ENCODE results near the gene EIF2D.

DNA sequence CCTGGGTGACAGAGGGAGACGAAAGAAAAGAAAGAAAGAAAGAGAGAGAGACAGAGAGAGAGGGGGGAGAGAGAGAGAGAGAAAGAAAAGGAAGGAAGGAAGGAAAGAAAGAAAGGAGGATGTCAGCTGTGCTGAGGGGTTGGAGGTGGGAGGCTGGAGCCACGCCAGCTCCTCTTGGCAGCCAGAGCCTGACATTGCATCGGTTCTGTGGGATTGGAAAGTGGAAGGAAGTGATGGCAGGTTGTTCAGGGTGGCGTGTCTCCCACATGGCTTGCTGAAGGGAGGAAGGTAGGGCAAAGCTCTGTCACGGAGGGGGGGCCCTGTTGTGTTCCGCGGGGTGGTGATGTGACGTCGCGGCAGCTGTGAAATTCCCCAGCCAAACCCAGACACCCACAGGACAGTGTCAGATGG is 30.7 kb downstream of the EIF2D start:
- TF ChIP-seq CTCF (IDR thresholded peaks at IDR 0.05; ENCODE audit: borderline replicate concordance, extremely low read depth, low read length, poor library complexity, severe bottlenecking): no peak
- no peak for TF ChIP-seq EZH2 (IDR thresholded peaks at IDR 0.05; ENCODE audit: borderline replicate concordance, low read depth, low read length, severe bottlenecking)

Measured in DND-41 (cell line).